ENCODE measurements around the gene LYZL2. TPM values are rescaled to one million over a fixed set of nuclear protein-coding genes. Genes with fewer than 3 reads are reported as not detected.

The LYZL2 gene
- not detected in 2 replicates for total RNA-seq

DNA sequence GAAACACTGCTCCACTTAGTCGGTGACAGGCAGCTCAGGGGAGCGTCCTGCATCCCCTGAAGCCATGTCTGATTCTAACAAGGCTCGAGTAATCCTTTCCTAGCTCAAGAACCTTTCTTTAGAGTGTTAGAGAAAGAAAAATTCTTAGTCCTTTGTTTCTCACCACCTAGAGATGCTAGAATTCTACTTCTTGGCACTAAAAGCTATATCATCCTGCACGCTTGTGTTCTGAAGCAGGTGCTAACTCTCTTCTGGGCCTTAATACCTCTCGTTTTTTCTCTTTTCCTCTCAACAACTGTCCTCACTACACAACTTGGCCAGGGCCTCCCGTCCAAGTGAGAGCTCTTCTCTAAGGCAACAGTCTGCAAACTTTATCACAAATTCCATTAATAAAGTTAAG, at the start of gene LYZL2:
Gene LYZL2, minus strand, starts transcription at position 101 of the 400 bp plus-strand sequence. CDS start 2,838 bp downstream, outside the sequence.

Other genes with a start within 250 kb of the LYZL2 start
- 16.1 and 17.2 TPM in 2 replicates for gene MAP3K8, start 195.6 kb downstream of the LYZL2 start, total RNA-seq